ENCODE data around the gene DCTN5. TPM values are rescaled to one million over a fixed set of nuclear protein-coding genes. Genes with fewer than 3 reads are reported as not detected.

Gene DCTN5
- total and polyA plus RNA-seq, 2 of the 13 experiments (the other 11 are each of a cell fraction or from before 2014, with no cell fraction given), result 105 to 207 TPM

- no peak for FAIRE-seq
Measured at GRCh38 chr16:23670137-23670776, 29.0 kb downstream of the DCTN5 start.

More at GRCh38 chr16:23670137-23670776, 29.0 kb downstream of the DCTN5 start:
- peaks cover 21% of the 10 kb centered on the region for H3K4me1 ChIP-seq (ENCODE audit: insufficient read depth, low read length)
- H3K4me2 ChIP-seq (ENCODE audit: low read depth, low read length), result no peak overlapping the region
- DNase-seq (ENCODE audit: low spot score) (no peak), ATAC-seq (no peak)
- H3K36me3 ChIP-seq (replicated peaks in 1 of 2; ENCODE audit: control insufficient read depth in 1 of 2, insufficient read depth in 2 of 2, low read length in 2 of 2), result peaks cover 26 to 69% of the 10 kb centered on the region in 2 experiments
- H3K9me3 ChIP-seq (ENCODE audit: low read length), result no peaks in the 10 kb centered on the region
- CTCF ChIA-PET (ENCODE audit: low intra/inter-chr PET ratio, low total read pairs), result no interaction called here
- POLR2A ChIA-PET, result no interaction called here
- WGBS (ENCODE audit: low lambda C conversion rate), result 96% methylated on average over 4 of the region's 4 CpGs
- in situ Hi-C loops (cut with HindIII; ENCODE audit: extremely low pct_ligation_motif_present, low pct_unique_long_range_greater_than_20kb), result no loop called here
- BruUV-seq (replicated peaks), result no TSS peak
- H3K4me3 ChIP-seq (replicated peaks in 1 of 3; ENCODE audit: insufficient read depth in 1 of 3, low read depth in 2 of 3, low read length in 3 of 3), result no peak overlapping the region
- H3K27me3 ChIP-seq (ENCODE audit: control insufficient read depth in 1 of 2, insufficient read depth in 2 of 2, low read length in 2 of 2), result no peaks in the 10 kb centered on the region
- H3K27ac ChIP-seq (ENCODE audit: extremely low read length, insufficient read depth, low read length), result no peak overlapping the region
- H4K20me1 ChIP-seq (ENCODE audit: insufficient read depth, low read length), result no peaks in the 10 kb centered on the region
- H3K9ac ChIP-seq (ENCODE audit: insufficient read depth, low read depth, low read length), result no peak overlapping the region
- TF ChIP-seq NKX3-1 (CRISPR knock-in tag; IDR thresholded peaks at IDR 0.05), result no peak
- TF ChIP-seq FOXO4 (CRISPR knock-in tag; conservative IDR thresholded peaks at IDR 0.05), result 0 out of 2 replicates have a peak, but pooled peaks have one; percentile 5
- TF ChIP-seq MIER3 (CRISPR knock-in tag; IDR thresholded peaks at IDR 0.05; ENCODE audit: borderline replicate concordance), result no peak
- peak; percentile 1; the same call in 1 of the 2 replicates for TF ChIP-seq POLR2AphosphoS5 (IDR thresholded peaks at IDR 0.05; ENCODE audit: low read depth, low read length)
- no peak for TF ChIP-seq MYC (CRISPR knock-in tag; IDR thresholded peaks at IDR 0.05; ENCODE audit: borderline replicate concordance)
- peak; percentile 18 for TF ChIP-seq RBM22 (optimal IDR thresholded peaks at IDR 0.05; ENCODE audit: low read length)
- TF ChIP-seq ZNF768 (CRISPR knock-in tag; IDR thresholded peaks at IDR 0.05), result no peak
- no peak overlapping the region for H2AFZ ChIP-seq (ENCODE audit: low read length)
- intact Hi-C loops (cut with micrococcal nuclease; ENCODE audit: unreplicated experiment), result no loop called here
- no peaks in the 10 kb centered on the region for H3K79me2 ChIP-seq (ENCODE audit: insufficient read depth, low read length)
